GM19351 (cell line): ENCODE data around the gene METTL3.

ENCODE experiments used
- ATAC-seq: cut with Tn5 transposase; IDR thresholded peaks from one replicate; pipeline ENCODE4 v1.9.1; 2021; ENCODE audit warnings: mild to moderate bottlenecking, moderate library complexity; ENCODE audit not compliant: unreplicated experiment

METTL3 gene

GRCh38 chr14:21527318-21527679 is 16.2 kb upstream of the METTL3 start:
- ATAC-seq: no peak

GRCh38 chr14:21526672-21527317 is 15.7 kb upstream of the METTL3 start:
- ATAC-seq: no peak

- ATAC-seq: peak; percentile 54
Observed at GRCh38 chr14:21525962-21526671, 15.0 kb upstream of the METTL3 start, which contains the start of gene SALL2. Gene SALL2 (minus strand): TSS chr14:21526346. CDS start chr14:21526127, 219 bp downstream.

GRCh38 chr14:21525571-21525961 is 14.4 kb upstream of the METTL3 start:
- no peak for ATAC-seq

- no peak for ATAC-seq
Observed at GRCh38 chr14:21524575-21525490, 13.7 kb upstream of the METTL3 start.

GRCh38 chr14:21523203-21523602 is 12.1 kb upstream of the METTL3 start:
- ATAC-seq: no peak

GRCh38 chr14:21521501-21521900 is 10.4 kb upstream of the METTL3 start:
- ATAC-seq: no peak

GRCh38 chr14:21520767-21521166 is 9.6 kb upstream of the METTL3 start:
- no peak for ATAC-seq

- ATAC-seq: no peak
Observed at GRCh38 chr14:21518725-21519124, 7.6 kb upstream of the METTL3 start.

GRCh38 chr14:21514341-21514740 is 3.2 kb upstream of the METTL3 start:
- no peak for ATAC-seq

GRCh38 chr14:21509432-21510143 is 1.6 kb downstream of the METTL3 start:
- ATAC-seq: no peak

GRCh38 chr14:21506557-21506956 is 4.6 kb downstream of the METTL3 start:
- no peak for ATAC-seq

- ATAC-seq: peak; percentile 89
Observed at GRCh38 chr14:21505012-21505553, 6.1 kb downstream of the METTL3 start.

- ATAC-seq: no peak
Observed at GRCh38 chr14:21503376-21503775, 7.8 kb downstream of the METTL3 start.

- no peak for ATAC-seq
Observed at GRCh38 chr14:21501568-21501967, 9.6 kb downstream of the METTL3 start.

GRCh38 chr14:21498540-21499526 is 12.3 kb downstream of the METTL3 start:
- no peak for ATAC-seq

- no peak for ATAC-seq
Observed at GRCh38 chr14:21496453-21496852, 14.7 kb downstream of the METTL3 start.

GRCh38 chr14:21494902-21495762 is 16.0 kb downstream of the METTL3 start:
- no peak for ATAC-seq
